Endothelial cell (in vitro differentiated cells): ENCODE results near the gene LTC4S. TPM values are rescaled to one million over a fixed set of nuclear protein-coding genes. Genes with fewer than 3 reads are reported as not detected.
A peak's percentile ranks its signal among the peaks of the same experiment; 100 is the strongest.

Source experiments
- DNase-seq: peaks from one replicate; pipeline ENCODE4 v3.0.0; 2021; ENCODE audit warnings: low spot score
- H3K27ac Mint-ChIP-seq: one replicate; pipeline ENCODE4 v1.8.0; 2021; ENCODE audit warnings: mixed read lengths, inconsistent platforms; ENCODE audit not compliant: unreplicated experiment
- H3K27me3 Mint-ChIP-seq: one replicate; pipeline ENCODE4 v1.8.0; 2021; ENCODE audit warnings: mild to moderate bottlenecking, moderate library complexity, mixed read lengths, inconsistent platforms; ENCODE audit not compliant: unreplicated experiment
- H3K36me3 Mint-ChIP-seq: one replicate; pipeline ENCODE4 v1.8.0; 2021; ENCODE audit warnings: mild to moderate bottlenecking, low read depth, mixed read lengths, inconsistent platforms; ENCODE audit not compliant: unreplicated experiment
- H3K4me1 Mint-ChIP-seq: one replicate; pipeline ENCODE4 v1.8.0; 2021; ENCODE audit warnings: mild to moderate bottlenecking, mixed read lengths, inconsistent platforms; ENCODE audit not compliant: unreplicated experiment
- H3K4me3 Mint-ChIP-seq: one replicate; pipeline ENCODE4 v1.8.0; 2021; ENCODE audit warnings: mild to moderate bottlenecking, mixed read lengths, inconsistent platforms; ENCODE audit not compliant: unreplicated experiment
- H3K9me3 Mint-ChIP-seq: one replicate; pipeline ENCODE4 v1.8.0; 2021; ENCODE audit warnings: mixed read lengths, inconsistent platforms; ENCODE audit not compliant: unreplicated experiment
- CTCF ChIP-seq: fragments of 200-600 bp; sonication (generic); IDR thresholded peaks from one replicate; pipeline ENCODE4 v1.5.0; 2021; ENCODE audit warnings: antibody characterized with exemption; ENCODE audit not compliant: unreplicated experiment
- microRNA-seq: library from miRNA; unstranded; fragments of <30 nt; microRNA quantifications from one replicate; pipeline ENCODE4, GENCODE V29; 2020; ENCODE audit not compliant: unreplicated experiment
- total RNA-seq: library from RNA; stranded (reverse); fragmentation: NEBNext Ultra II Directional; extraction: Animal tissue kit (Norgen Biotek cat#: 25700); gene quantifications from one replicate; pipeline ENCODE4 v1.2.1, GENCODE V29; 2021; ENCODE audit not compliant: unreplicated experiment

Gene LTC4S
- total RNA-seq, 1 donor from 2014 or later: 1.0 TPM

DNA sequence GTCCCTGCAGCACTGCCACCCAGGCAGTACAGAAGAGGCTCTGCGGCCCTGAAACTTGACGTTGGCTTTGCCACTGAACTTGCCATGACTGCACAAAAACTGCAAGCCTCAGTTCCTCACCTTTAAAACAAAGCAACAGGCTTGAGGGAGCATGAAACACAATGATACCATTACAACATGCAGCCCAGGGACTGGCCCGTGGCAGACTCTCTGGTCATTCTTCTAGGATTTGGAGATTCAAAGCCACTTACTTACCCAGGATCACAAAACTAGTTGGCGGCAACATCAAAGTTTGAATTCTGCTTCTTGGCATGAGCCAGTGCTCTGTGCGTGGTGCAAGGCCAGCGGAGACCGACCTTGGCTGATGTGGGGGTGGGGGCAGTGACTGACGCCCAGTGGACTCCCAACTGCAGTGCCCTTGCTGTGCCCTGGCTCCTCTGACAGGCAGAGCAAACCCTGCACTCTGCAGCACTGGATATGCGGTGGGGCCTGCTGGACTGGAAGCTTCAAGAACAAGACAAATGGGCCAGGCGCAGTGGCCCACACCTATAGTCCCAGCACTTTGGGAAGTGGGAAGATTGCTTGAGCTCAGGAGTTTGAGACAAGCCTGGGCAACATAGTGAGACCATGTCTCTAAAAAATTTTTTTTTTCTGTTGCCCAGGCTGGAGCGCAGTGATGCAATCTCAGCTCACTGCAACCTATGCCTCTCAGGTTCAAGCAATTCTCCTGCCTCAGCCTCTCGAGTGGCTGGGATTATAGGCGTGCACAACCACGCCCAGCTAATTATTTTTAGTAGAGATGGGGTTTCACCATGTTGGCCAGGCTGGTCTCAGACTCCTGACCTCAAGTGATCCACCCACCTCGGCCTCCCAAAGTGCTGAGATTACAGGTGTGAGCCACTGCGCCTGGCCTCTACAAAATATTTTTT lies 45.8 kb downstream of the LTC4S start:
- Mint-ChIP-seq H3K27me3 (peaks cover 14% of the 10 kb centered on the region), H3K36me3 (peaks cover 56% of the 10 kb centered on the region), H3K9me3 (no peaks in the 10 kb centered on the region), H3K27ac (no peak overlapping the region), H3K4me3 (no peak overlapping the region), H3K4me1 (no peaks in the 10 kb centered on the region)
- TF ChIP-seq CTCF: no peak
- DNase-seq: no peak

GRCh38 chr5:179840321-179840720 lies 46.5 kb downstream of the LTC4S start:
- H3K4me3 Mint-ChIP-seq: no peak overlapping the region
- H3K27ac Mint-ChIP-seq: no peak overlapping the region
- no peak for DNase-seq
- peaks cover 14% of the 10 kb centered on the region for H3K27me3 Mint-ChIP-seq
- TF ChIP-seq CTCF: no peak
- H3K4me1 Mint-ChIP-seq: no peaks in the 10 kb centered on the region
- peaks cover 5% of the 10 kb centered on the region for H3K9me3 Mint-ChIP-seq
- H3K36me3 Mint-ChIP-seq: peaks cover 60% of the 10 kb centered on the region

GRCh38 chr5:179840766-179841165 lies 47.0 kb downstream of the LTC4S start:
- Mint-ChIP-seq H3K36me3 (peaks cover 57% of the 10 kb centered on the region), H3K27me3 (peaks cover 13% of the 10 kb centered on the region), H3K4me1 (no peaks in the 10 kb centered on the region), H3K27ac (no peak overlapping the region), H3K9me3 (peaks cover 5% of the 10 kb centered on the region), H3K4me3 (no peak overlapping the region)
- DNase-seq: no peak
- no peak for TF ChIP-seq CTCF

- no peak for TF ChIP-seq CTCF
- no peak for DNase-seq
- no peak overlapping the region for H3K4me3 Mint-ChIP-seq
- no peaks in the 10 kb centered on the region for H3K4me1 Mint-ChIP-seq
- H3K36me3 Mint-ChIP-seq: peaks cover 57% of the 10 kb centered on the region
- H3K27me3 Mint-ChIP-seq: peaks cover 6% of the 10 kb centered on the region
- peaks cover 5% of the 10 kb centered on the region for H3K9me3 Mint-ChIP-seq
- no peak overlapping the region for H3K27ac Mint-ChIP-seq
Measured at GRCh38 chr5:179841621-179842020, 47.8 kb downstream of the LTC4S start.

Small RNAs within 50 kb of the gene (microRNA-seq; reads per million reads assigned to microRNA genes)
- 56.0 reads per million, percentile 78 among the genes with 10 or more reads in this experiment for gene MIR1229

Other genes with a start within 250 kb of the LTC4S start
- 30.5 TPM for gene RUFY1, start 243.4 kb upstream of the LTC4S start, total RNA-seq
- gene HNRNPH1, start 170.3 kb upstream of the LTC4S start, total RNA-seq: 852 TPM
- gene CBY3, start 113.0 kb upstream of the LTC4S start, total RNA-seq: not detected
- gene CANX, start 95.0 kb upstream of the LTC4S start, total RNA-seq: 568 TPM
- 30.0 TPM for gene MAML1, start 61.2 kb upstream of the LTC4S start, total RNA-seq
- 163 TPM for gene MGAT4B, start 12.9 kb downstream of the LTC4S start, total RNA-seq
- 82.2 TPM for gene SQSTM1, start 26.9 kb downstream of the LTC4S start, total RNA-seq
- gene MRNIP, start 64.8 kb downstream of the LTC4S start, total RNA-seq: 38.5 TPM
- gene TBC1D9B, start 113.9 kb downstream of the LTC4S start, total RNA-seq: 138 TPM